Activated CD8-positive, alpha-beta memory T cell treated with anti-CD3 and anti-CD28 coated beads for 48 hours (primary cell): ENCODE results near the gene POLG.
"Not testable (repeated sequence)": the region's sequence is repeated elsewhere in the genome, so short reads cannot be mapped to it uniquely, and the experiment has no call there.

Experiments
- DNase-seq, 3 experiments: peaks; one replicate each; pipeline ENCODE4 v3.0.0-alpha.2; 2020; ENCODE audit warnings: low read depth in 2 of 3, low spot score in 2 of 3

Gene POLG

DNA sequence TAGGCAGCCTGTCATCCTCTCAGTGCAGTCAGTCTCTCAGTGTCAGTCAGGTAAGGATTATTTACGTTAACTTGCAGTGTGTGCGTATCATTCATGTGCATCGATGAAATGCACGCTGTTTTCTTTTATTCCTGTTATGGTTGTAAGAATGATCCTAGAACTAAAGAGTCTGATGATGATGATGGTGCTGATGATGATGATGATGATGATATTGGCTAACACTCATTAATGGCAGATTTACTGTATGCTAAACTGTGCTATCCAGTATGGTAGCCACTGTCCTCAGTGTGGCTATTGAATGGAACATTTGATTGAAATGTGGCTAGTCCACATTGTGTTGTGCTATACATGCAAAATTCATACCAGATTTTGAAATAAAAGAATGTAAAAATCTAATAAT, 51.4 kb downstream of the POLG start:
- DNase-seq, result no peak

DNA sequence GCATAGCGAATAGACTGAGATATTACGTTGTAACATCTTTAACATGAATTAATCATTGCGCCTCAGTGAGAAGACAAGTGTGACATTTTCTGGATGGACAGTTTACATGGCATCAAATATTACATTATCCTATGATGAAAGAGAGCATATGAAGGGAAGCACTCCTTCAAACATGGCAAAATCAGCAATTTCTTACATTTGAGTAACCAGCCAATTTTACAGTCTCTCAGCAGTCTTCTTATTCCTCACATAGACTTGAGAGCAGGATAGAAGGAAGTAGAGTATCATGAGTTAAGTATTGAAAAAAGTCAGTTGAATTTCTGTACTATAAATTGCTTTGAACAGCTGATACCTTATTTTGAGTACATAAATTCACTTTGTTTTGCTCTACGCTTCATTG, 52.0 kb downstream of the POLG start:
- DNase-seq, result no peak

DNA sequence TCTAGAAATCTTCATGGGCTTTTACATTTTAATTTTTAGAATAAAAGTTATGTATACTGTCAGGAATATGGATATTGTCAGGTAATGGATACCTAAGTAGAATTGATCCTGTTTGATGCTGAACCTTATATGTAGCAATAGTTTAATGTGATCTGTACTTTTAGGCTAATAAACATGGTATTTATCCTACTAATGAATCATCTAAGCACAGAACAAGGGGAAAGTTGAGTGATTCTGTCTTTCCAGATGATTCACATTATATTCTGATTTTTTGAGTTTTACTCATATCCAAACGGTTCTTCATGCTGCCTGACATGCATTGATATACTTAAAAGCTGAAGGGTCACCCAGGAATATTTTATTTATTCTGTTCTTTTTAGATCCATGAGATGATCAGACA, 56.3 kb downstream of the POLG start:
- DNase-seq, result no peak

DNA sequence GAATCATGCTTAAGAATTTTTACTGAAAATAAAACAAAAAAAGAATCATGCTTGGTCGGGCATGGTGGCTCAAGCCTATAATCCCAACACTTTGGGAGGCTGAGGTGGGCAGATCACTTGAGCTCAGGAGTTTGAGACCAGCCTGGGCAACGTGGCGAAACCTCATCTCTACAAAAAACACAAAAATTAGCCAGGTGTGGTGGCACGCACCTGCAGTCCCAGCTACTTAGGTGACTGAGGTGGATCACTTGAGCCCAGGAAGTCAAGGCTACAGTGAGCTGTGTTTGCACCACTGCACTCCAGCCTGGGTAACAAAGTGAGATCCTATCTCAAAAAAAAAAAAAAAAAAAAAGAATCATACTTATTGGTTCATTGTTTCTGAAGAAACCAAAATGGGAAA, 57.3 kb downstream of the POLG start:
- DNase-seq, result not testable (repeated sequence)
